Mesenchymal stem cell (in vitro differentiated cells and primary cell): Measurements from ENCODE around the gene SLC27A2.

Experiments used
- DNase-seq: peaks from one replicate; pipeline ENCODE4 v3.0.0-alpha.2; 2013
- H2AFZ ChIP-seq: one replicate; pipeline ENCODE4 v1.6.1; 2013; ENCODE audit warnings: low read depth, mild to moderate bottlenecking, control low read depth, inconsistent platforms, low read length, moderate library complexity
- H2AK5ac ChIP-seq: 2 replicates; pipeline ENCODE4 v1.6.1; 2013; ENCODE audit warnings: low read length, moderate library complexity, mild to moderate bottlenecking, inconsistent platforms; ENCODE audit not compliant: severe bottlenecking
- H2BK120ac ChIP-seq: one replicate; pipeline ENCODE4 v1.6.1; 2013; ENCODE audit warnings: low read depth, mild to moderate bottlenecking, inconsistent platforms, low read length, moderate library complexity
- H2BK12ac ChIP-seq, 2 experiments: one replicate each; pipeline ENCODE4 v1.6.1; 2013; ENCODE audit warnings: inconsistent platforms in 2 of 2, low read length in 2 of 2, mild to moderate bottlenecking in 2 of 2, moderate library complexity in 2 of 2, control low read depth in 1 of 2
- H2BK15ac ChIP-seq: one replicate; pipeline ENCODE4 v1.6.1; 2013; ENCODE audit warnings: mild to moderate bottlenecking, low read depth, inconsistent platforms; ENCODE audit not compliant: poor library complexity, severe bottlenecking
- H2BK5ac ChIP-seq: 2 replicates; pipeline ENCODE4 v1.6.1; 2013; ENCODE audit warnings: low read depth, mild to moderate bottlenecking, low read length, control low read depth, inconsistent platforms; ENCODE audit not compliant: poor library complexity, severe bottlenecking
- H3K14ac ChIP-seq, 2 experiments: one replicate each; pipeline ENCODE4 v1.6.1; 2013; ENCODE audit warnings: inconsistent platforms in 2 of 2, low read length in 2 of 2, control low read depth in 1 of 2, mild to moderate bottlenecking in 1 of 2, moderate library complexity in 1 of 2
- H3K18ac ChIP-seq, 2 experiments: one replicate each; pipeline ENCODE4 v1.6.1; 2013; ENCODE audit warnings: inconsistent platforms in 2 of 2, low read length in 2 of 2, control low read depth in 1 of 2, low read depth in 1 of 2, mild to moderate bottlenecking in 1 of 2
- H3K23ac ChIP-seq, 2 experiments: one replicate each; pipeline ENCODE4 v1.6.1; 2013; ENCODE audit warnings: inconsistent platforms in 2 of 2, low read length in 2 of 2, mild to moderate bottlenecking in 2 of 2, moderate library complexity in 2 of 2, control low read depth in 1 of 2
- H3K27ac ChIP-seq: 2 replicates; pipeline ENCODE4 v1.5.1; 2013; ENCODE audit warnings: mild to moderate bottlenecking, moderate library complexity, low read length, control low read depth, inconsistent platforms; ENCODE audit not compliant: poor library complexity, severe bottlenecking
- H3K27me3 ChIP-seq, 2 experiments: 2 replicates each; pipeline versions ENCODE4 v1.6.1 to v1.7.0; 2013; ENCODE audit warnings: low read length in 2 of 2, mild to moderate bottlenecking in 2 of 2, moderate library complexity in 2 of 2, control low read depth in 1 of 2, inconsistent platforms in 1 of 2; ENCODE audit not compliant: control insufficient read depth in 1 of 2, insufficient read depth in 1 of 2
- H3K36me3 ChIP-seq, 2 experiments: 2 replicates each; pipeline versions ENCODE4 v1.6.1 to v1.7.0; 2013; ENCODE audit warnings: low read length in 2 of 2, control low read depth in 1 of 2, inconsistent platforms in 1 of 2, low read depth in 1 of 2, mild to moderate bottlenecking in 1 of 2; ENCODE audit not compliant: insufficient read depth in 2 of 2, control insufficient read depth in 1 of 2
- H3K4ac ChIP-seq, 2 experiments: one replicate each; pipeline ENCODE4 v1.6.1; 2013; ENCODE audit warnings: inconsistent platforms in 2 of 2, low read length in 2 of 2, mild to moderate bottlenecking in 2 of 2, moderate library complexity in 2 of 2, control low read depth in 1 of 2, low read depth in 1 of 2
- H3K4me1 ChIP-seq: 2 replicates; pipeline ENCODE4 v1.6.1; 2013; ENCODE audit warnings: low read depth, low read length, control low read depth; ENCODE audit not compliant: control insufficient read depth, insufficient read depth
- H3K4me2 ChIP-seq: 2 replicates; pipeline ENCODE4 v1.6.1; 2013; ENCODE audit warnings: low read length, mild to moderate bottlenecking, inconsistent platforms; ENCODE audit not compliant: poor library complexity, severe bottlenecking
- H3K4me3 ChIP-seq, 2 experiments: 2 replicates each; pipeline versions ENCODE4 v1.5.1 to v1.7.0; 2013; ENCODE audit warnings: low read length in 2 of 2, mild to moderate bottlenecking in 2 of 2, control low read depth in 1 of 2, low read depth in 1 of 2; ENCODE audit not compliant: insufficient read depth in 1 of 2
- H3K79me1 ChIP-seq: replicated peaks from 2 replicates; pipeline ENCODE4 v1.6.1; 2013; ENCODE audit warnings: mild to moderate bottlenecking, control low read depth, low read length, inconsistent platforms; ENCODE audit not compliant: poor library complexity, severe bottlenecking
- H3K9ac ChIP-seq: 2 replicates; pipeline ENCODE4 v1.7.0; 2013; ENCODE audit warnings: mild to moderate bottlenecking, low read length, moderate library complexity
- H3K9me3 ChIP-seq: 2 replicates; pipeline ENCODE4 v1.7.0; 2013; ENCODE audit warnings: mild to moderate bottlenecking, low read length; ENCODE audit not compliant: control insufficient read depth
- H4K8ac ChIP-seq: one replicate; pipeline ENCODE4 v1.6.1; 2013; ENCODE audit warnings: inconsistent platforms, mild to moderate bottlenecking, low read length, moderate library complexity
- H4K91ac ChIP-seq: one replicate; pipeline ENCODE4 v1.6.1; 2013; ENCODE audit warnings: mild to moderate bottlenecking, low read length, inconsistent platforms
- WGBS: methylation state at CpG from one replicate; pipeline ENCODE4 v1.1.7; 2013; ENCODE audit warnings: mixed read lengths; 5-methylcytosine and 5-hydroxymethylcytosine counted together

SLC27A2 gene

DNA sequence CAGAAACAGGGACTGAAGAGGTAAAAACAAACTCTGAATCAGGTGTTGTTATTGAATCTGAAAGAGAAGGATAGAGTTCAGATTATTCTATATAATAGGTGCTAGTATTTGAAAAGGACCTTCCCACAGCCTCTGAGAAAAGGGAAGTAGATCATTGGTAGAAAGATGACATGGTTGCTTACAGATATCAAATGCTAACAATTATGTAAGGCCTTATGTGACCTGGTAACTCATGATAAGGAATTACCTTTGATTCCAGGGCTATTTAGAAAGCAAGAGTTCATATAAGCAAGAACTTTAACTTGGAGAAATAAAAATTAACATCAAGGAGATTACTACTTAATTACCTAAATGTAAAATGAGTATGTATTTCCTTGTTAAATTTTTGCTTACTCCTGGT, 7.6 kb downstream of the SLC27A2 start:
- Histone ChIP-seq H3K27me3 (peaks cover 0 to 7% of the 10 kb centered on the region in 2 experiments), H4K91ac (no peak overlapping the region), H2AFZ (no peak overlapping the region), H3K4ac (no peak overlapping the region), H3K18ac (no peak overlapping the region), H2BK120ac (no peak overlapping the region), H3K4me3 (no peak overlapping the region), H2BK12ac (no peak overlapping the region), H3K23ac (no peak overlapping the region), H3K4me1 (peaks cover 3% of the 10 kb centered on the region), H3K79me1 (no peaks in the 10 kb centered on the region), H3K14ac (no peak overlapping the region), H3K36me3 (no peaks in the 10 kb centered on the region), H2BK15ac (no peak overlapping the region), H4K8ac (no peak overlapping the region), H3K9me3 (no peaks in the 10 kb centered on the region), H3K9ac (no peak overlapping the region), H2BK5ac (no peak overlapping the region), H3K4me2 (no peak overlapping the region), H2AK5ac (no peak overlapping the region), H3K27ac (no peak overlapping the region)
- DNase-seq = no peak

GRCh38 chr15:50190166-50190570, 8.2 kb downstream of the SLC27A2 start:
- Histone ChIP-seq H3K36me3 (no peaks in the 10 kb centered on the region), H3K9ac (no peak overlapping the region), H3K79me1 (no peaks in the 10 kb centered on the region), H4K91ac (no peak overlapping the region), H2AFZ (no peak overlapping the region), H3K23ac (no peak overlapping the region), H4K8ac (no peak overlapping the region), H2BK15ac (no peak overlapping the region), H2AK5ac (no peak overlapping the region), H3K4me2 (no peak overlapping the region), H3K4ac (no peak overlapping the region), H3K9me3 (no peaks in the 10 kb centered on the region), H3K18ac (no peak overlapping the region), H3K27me3 (peaks cover 0 to 7% of the 10 kb centered on the region in 2 experiments), H2BK12ac (no peak overlapping the region), H3K4me1 (peaks cover 3% of the 10 kb centered on the region), H2BK120ac (no peak overlapping the region), H2BK5ac (no peak overlapping the region), H3K4me3 (no peak overlapping the region), H3K27ac (no peak overlapping the region), H3K14ac (no peak overlapping the region)
- no peak for DNase-seq

GRCh38 chr15:50190723-50191122, 8.7 kb downstream of the SLC27A2 start:
- H3K18ac ChIP-seq = no peak overlapping the region
- WGBS = 67% methylated on average over 1 of the region's 1 CpG
- no peak overlapping the region for H2AFZ ChIP-seq
- H2BK5ac ChIP-seq = no peak overlapping the region
- no peak overlapping the region for H2BK15ac ChIP-seq
- H4K91ac ChIP-seq = no peak overlapping the region
- H3K14ac ChIP-seq = no peak overlapping the region
- H3K4me3 ChIP-seq = no peak overlapping the region
- H3K27ac ChIP-seq = peak overlapping the region; percentile 27
- H2BK120ac ChIP-seq = no peak overlapping the region
- H3K36me3 ChIP-seq = no peaks in the 10 kb centered on the region
- no peak overlapping the region for H3K23ac ChIP-seq
- H3K79me1 ChIP-seq = no peaks in the 10 kb centered on the region
- no peak overlapping the region for H3K4ac ChIP-seq
- H3K27me3 ChIP-seq = peaks cover 0 to 7% of the 10 kb centered on the region in 2 experiments
- H3K4me2 ChIP-seq = no peak overlapping the region
- no peak overlapping the region for H2AK5ac ChIP-seq
- H3K9me3 ChIP-seq = no peaks in the 10 kb centered on the region
- no peak overlapping the region for H3K9ac ChIP-seq
- H4K8ac ChIP-seq = no peak overlapping the region
- no peak for DNase-seq
- peaks cover 3% of the 10 kb centered on the region for H3K4me1 ChIP-seq
- H2BK12ac ChIP-seq = no peak overlapping the region

GRCh38 chr15:50192164-50192563, 10.2 kb downstream of the SLC27A2 start:
- H3K79me1 ChIP-seq = no peaks in the 10 kb centered on the region
- no peak overlapping the region for H2AFZ ChIP-seq
- no peak overlapping the region for H4K8ac ChIP-seq
- no peak overlapping the region for H3K4me2 ChIP-seq
- H3K4me1 ChIP-seq = peaks cover 3% of the 10 kb centered on the region
- DNase-seq = no peak
- no peak overlapping the region for H2AK5ac ChIP-seq
- no peak overlapping the region for H3K9ac ChIP-seq
- no peak overlapping the region for H2BK12ac ChIP-seq
- H3K9me3 ChIP-seq = no peaks in the 10 kb centered on the region
- H2BK120ac ChIP-seq = no peak overlapping the region
- H3K4ac ChIP-seq = no peak overlapping the region
- no peak overlapping the region for H3K18ac ChIP-seq
- H2BK5ac ChIP-seq = no peak overlapping the region
- WGBS = no CpG with 5 or more reads among the region's 1 CpG
- no peak overlapping the region for H4K91ac ChIP-seq
- H3K27ac ChIP-seq = no peak overlapping the region
- no peak overlapping the region for H3K4me3 ChIP-seq
- peaks cover 0 to 7% of the 10 kb centered on the region in 2 experiments for H3K27me3 ChIP-seq
- no peak overlapping the region for H2BK15ac ChIP-seq
- H3K23ac ChIP-seq = no peak overlapping the region
- H3K14ac ChIP-seq = no peak overlapping the region
- no peaks in the 10 kb centered on the region for H3K36me3 ChIP-seq
